HG02852 (cell line): ENCODE data around the gene CRY2.

ENCODE experiments used
- ATAC-seq: cut with Tn5 transposase; IDR thresholded peaks from one replicate; pipeline ENCODE4 v1.9.1; 2021; ENCODE audit warnings: mild to moderate bottlenecking, moderate library complexity; ENCODE audit not compliant: unreplicated experiment

Gene CRY2

DNA sequence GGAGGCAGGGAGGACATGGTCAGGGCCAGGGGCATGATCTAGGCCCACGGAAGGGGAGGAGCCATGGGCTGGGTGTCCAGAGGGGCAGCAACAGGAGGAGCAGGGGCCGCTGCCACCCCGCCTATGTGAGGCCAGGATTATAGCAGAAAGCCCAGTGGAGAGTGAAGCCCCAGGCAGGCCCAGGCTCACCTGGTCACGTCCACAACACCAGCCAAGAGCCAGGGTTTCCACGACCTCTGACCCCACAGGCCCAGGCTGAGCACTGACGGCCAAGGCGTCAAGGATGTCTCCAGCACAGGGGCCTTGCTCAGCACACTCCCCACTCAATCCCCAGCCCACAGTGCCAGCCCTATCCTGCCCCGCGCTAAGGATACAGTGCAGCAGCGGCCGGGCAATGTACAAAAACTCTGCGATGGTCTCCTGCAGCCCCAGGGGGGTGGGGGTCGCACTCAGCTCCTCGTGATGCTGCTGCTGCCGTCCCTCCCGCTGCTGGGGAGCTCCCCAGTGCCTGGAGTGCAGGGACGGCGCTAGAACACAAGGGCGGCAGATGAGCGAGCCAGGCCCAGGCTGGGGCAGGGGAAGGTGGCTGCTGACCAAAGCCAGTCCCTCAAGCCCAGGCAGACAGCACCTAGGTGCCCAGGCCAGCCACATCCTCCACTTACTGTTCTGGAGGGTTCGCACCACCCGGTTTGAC, 66.8 kb downstream of the CRY2 start:
- no peak for ATAC-seq

DNA sequence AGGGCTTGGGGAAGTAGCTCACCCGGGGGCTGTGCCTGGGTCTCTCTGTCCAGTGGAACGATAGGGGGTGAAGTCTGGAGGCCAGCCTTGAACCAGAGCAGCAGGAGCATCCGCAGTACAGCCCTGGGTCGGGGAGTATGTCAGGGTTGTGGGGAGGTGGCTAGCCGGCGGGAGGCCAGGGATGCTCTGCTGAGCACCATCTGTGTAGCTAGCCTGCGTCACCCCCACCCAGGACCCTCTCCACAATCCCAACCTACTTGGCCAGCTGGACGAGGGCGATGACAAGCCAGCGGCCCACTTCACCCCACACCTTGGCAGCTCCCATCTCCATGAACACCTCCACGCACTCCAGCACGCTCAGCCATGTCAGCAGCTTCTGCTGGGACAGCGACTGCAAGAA, 68.2 kb downstream of the CRY2 start:
- ATAC-seq = no peak

DNA sequence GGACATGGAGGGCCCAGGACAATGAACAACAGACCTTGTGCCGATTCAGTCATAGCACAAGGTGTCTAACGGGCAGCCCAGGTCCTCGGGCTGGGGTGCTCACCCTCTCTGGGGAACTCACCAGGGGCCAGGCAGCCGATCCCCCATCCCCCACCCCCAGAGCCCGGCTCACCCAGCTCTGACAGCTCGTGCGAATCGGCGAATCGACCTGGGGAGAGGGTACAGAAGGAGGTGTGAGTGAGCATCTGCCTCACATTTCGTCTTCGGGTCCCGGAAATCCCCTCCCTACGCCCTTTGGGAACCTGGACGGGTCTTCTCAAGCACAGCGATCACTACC, 70.0 kb downstream of the CRY2 start:
- peak; percentile 2 for ATAC-seq

DNA sequence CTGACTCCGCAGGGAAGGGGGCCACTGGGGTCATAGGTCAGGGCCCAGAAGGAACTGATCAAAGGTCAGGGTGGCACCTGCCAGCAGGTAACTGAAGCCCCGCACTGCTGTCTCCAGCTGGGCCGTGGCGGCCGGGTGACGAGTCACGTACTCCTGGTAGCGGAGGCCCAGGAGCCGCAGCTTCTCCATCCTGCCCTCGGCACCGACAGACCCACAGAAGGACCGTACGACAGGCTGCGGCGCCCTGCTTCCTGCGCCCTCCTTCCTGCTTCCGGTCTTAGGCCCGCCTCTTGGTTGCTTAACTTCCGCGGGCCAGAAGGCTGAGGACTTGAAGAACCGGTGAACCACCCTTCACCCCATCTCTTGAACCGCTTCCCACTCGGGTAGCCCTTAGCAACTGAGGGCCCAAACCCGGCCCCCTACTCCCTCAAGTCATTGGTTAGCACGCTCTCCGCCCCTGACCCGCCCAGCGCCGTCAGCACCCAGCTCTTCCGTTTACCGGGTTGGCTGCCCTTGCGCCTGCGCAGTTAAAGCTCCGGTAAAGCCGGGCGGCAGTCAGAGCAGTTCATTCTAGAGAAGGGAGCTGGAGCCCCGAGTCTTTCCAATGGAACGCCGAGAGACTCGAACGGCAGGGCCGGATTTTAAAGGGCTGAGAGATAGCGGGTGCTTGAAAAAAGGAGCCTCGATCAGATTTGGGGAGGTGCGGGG, 70.5 kb downstream of the CRY2 start, which contains the start of gene PEX16:
Gene PEX16, minus strand, starts transcription at position 255 of the 708 bp plus-strand sequence. Its CDS starts 66 bp downstream, at position 189.
- ATAC-seq = peak; percentile 89

DNA sequence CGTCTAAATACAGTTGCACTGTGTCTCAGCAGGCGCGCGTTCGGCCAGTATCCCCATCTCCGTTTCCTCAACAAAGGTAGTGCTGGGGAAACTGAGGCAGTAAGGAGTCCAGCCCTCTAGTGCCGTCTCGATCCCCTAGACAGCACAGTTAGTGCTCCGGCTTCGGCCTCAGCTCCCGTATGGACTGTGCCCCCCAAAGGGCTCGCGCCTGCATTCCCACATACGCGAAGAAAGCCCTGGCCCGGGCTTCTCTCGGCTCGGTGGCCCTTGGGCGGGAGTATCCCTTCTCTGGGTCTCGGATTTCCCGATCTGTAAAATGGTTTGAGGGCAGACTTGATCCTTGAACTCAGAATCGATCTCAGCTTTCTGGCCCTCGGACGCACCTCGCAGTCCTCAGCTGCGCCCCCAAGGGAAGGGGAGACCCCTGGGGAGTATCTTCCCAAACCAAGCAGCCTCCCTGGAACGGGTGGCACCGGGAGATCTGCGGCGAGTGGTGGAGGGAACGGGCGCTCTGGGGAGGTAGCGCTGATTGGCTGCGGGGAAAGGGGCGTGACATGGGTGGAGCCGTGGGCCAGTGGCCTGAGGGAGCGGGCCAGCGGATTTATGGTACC, 71.2 kb downstream of the CRY2 start:
- ATAC-seq = peak; percentile 35

DNA sequence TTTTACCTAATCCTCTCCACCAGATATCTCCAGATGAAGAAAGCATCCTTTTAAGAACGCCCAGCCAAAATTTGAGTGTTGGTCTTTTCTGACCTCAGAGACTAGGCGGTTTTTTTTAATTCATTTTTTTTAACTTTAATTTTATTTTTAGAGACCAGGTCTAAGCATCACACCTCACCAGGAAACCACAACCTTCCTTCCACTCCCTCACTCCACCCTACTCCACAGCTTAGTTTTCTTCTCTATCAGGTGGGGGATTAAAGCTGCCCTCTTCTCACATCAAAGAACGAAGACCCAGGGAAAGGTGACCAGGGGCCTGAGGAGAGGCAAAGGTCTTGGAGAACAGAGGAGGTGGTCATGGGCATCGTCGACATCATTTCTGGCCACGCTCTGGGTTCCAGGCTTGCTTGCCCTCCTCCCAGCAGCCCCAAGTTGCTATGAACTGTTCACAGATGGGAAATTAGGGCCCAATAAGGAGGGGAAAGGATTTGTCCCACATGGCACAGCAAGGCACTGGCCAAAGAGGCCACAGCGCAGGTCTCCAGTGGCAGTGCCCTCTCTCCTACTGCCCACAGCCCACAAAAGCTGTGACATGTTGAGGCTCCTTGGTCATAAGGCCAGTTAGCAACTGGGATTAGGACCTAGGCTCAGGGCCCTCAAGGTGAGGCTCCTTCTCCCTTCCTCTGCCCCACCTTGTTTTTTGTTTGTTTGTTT, 71.8 kb downstream of the CRY2 start:
- no peak for ATAC-seq

DNA sequence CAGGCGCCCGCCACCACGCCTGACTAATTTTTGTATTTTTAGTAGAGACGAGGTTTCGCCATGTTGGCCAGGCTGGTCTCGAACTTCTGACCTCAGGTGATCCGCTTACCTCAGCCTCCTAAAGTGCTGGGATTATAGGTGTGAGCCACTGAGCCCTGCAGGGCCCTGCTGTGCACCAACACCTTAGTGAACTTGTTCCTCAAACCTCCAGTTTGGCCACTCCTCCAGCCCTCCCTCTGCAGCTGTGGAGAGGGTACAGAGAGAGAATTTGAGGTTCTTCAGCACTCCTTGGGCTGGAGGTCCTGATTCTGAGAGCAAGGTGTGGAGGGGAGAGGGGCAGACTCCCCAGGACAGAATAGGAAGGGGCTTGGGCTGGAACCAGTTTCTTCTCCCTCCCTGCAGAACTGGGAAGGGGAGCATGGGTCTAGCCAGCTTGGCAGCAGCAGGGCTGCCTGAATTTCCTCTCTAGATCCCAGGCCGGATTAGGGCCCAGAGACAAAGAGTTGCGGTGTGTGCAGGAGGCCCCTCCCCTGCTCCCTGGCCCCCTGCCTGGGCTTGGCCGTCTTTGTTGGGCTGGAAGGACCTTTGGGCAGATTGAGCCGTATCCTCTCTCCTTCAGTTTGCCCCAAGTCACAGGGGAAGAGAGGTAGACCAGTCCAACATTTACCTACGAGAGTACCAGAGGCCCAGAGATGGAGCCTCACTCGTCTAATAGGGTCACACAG, 72.7 kb downstream of the CRY2 start:
- ATAC-seq = no peak

DNA sequence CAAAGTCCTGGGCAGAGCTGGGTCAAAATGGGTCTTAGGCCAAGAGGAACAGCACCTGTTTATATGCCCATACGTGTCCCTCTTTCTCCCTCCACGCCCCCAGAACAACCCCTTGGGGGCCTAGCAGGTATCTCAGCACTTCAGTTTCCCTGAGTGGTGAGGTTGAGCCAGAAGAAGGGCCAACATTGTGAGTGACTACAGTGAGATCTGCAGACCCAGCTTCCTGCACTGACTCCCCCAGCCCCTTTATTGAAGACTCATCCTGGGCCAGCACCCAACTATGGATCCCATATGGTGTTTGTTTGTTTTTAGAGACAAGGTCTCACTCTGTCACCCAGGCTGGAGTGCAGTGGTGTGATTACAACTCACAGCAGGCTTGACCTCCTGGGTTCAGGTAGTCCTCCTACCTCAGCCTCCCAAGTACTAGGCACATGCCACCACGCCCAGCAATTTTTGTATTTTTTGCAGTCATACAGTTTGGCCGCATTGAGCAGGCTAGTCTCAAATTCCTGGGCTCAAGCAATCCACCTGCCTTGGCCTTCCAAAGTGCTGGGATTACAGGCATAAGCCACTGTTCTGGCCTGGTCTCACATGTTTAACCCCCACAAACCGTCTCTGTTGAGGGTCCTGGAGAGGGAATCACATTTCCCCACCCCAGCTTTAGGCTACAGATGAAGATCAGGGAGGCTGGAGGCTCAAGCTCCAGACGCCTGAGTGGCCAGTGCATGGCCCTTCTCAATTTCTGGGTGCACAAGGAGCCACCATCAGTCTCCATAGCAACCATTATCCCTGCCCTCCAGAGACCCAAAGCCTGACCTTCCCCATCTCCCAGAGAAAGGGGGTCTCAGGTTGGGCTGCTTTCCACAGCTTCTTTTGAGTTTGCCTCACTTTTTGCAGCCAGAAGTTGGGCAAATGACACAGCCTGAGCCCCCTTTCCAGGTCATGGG, 73.5 kb downstream of the CRY2 start:
- ATAC-seq = no peak

DNA sequence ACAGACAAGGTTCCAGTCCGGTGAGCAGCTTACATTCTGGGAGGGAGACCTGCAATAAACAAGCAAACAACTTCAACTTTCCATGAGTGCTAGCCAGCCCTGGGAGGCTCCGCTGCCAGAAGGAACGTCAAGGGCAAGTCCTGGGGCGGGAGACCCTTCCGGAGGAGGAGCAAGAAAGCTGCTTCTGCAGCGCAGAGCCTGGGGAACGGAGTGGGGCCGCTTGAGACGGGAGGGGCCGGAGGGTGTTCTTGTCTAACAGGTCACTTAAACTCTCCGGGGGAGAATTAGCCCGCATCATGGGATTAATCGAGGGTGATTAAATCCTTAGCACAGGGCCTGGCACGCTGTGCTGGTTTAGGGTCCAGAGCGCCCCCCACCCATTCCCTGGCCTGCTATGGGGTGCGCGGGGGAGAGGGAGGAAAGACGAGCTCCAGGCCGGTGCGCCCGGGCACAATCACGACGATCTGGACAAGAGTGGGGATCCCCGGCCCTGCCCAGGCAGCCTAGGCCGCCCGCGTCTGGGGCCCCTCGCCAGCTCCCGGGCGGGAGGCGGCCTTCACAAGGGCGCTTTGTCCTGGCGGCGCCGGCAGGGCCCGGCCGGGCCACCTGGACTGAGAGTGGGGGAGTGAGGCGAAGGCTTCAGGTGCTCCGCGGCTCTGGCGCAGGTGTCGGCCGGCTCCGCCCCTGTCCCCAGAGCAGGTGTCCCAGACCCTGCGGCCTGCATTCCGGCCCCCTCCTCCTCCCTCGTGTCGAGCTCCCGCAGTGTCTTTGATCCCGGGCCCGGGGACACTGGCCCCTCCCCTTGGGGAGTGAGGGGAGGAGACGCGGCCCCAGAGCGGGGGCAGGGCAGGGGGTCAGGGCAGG, 74.5 kb downstream of the CRY2 start:
- ATAC-seq = no peak

DNA sequence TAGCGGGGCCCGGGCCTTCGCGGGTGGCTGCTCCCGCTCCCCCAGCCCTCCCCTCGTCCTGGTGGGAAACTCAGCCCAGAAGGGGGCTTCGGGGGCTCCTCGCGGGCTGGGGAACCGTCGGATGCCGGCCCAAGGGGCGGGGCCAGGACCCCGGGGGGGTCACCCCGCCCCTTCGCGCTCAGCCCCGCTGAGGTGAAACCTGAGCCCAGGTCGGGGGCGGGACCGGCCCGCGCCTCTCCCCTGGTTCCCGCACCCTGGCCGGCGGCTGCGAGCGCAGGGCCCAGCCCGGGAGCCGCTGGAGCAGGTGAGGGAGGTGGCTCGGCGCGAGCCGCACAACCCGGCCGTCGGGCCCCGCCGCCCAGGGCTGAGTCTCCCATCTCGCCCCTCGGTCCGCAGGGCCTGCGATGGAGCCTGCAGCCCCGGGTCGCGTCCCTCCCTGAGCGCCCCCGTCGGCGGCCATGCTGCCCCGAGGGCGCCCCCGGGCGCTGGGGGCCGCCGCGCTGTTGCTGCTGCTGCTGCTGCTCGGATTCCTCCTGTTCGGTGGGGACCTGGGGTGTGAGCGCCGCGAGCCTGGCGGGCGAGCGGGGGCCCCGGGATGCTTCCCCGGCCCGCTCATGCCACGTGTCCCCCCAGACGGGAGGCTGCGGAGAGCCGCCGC, 75.3 kb downstream of the CRY2 start, which contains the start of gene LARGE2:
Gene LARGE2, plus strand, starts transcription at position 232 of the 658 bp plus-strand sequence. Its CDS starts 227 bp downstream, at position 459.
- no peak for ATAC-seq

DNA sequence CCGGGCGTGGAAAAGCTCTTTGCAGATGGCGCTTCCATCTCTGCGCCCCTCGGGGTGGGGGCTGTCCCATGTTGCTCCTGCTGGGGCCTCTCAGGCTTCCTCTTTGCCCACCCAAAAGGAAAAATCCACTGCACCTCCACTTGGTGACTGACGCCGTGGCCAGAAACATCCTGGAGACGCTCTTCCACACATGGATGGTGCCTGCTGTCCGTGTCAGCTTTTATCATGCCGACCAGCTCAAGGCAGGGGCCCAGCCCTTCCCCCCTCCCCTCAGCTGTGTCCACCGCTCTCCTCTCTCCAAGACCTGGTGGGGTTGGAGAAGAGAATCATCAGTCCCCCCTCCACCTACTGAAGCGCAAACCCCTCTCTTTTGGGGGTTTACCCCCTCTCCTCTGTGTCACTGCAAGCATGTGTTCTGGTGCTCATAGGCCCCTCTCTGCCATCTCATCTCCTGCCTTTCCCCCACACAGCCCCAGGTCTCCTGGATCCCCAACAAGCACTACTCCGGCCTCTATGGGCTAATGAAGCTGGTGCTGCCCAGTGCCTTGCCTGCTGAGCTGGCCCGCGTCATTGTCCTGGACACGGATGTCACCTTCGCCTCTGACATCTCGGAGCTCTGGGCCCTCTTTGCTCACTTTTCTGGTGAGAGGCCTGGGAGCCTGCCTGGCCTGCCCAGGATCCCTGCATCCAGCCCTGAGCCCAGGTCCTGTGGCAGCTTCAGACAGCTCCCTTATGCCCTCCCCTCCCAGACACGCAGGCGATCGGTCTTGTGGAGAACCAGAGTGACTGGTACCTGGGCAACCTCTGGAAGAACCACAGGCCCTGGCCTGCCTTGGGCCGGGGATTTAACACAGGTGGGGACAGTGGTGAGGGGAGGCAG, 77.0 kb downstream of the CRY2 start:
- ATAC-seq = no peak

DNA sequence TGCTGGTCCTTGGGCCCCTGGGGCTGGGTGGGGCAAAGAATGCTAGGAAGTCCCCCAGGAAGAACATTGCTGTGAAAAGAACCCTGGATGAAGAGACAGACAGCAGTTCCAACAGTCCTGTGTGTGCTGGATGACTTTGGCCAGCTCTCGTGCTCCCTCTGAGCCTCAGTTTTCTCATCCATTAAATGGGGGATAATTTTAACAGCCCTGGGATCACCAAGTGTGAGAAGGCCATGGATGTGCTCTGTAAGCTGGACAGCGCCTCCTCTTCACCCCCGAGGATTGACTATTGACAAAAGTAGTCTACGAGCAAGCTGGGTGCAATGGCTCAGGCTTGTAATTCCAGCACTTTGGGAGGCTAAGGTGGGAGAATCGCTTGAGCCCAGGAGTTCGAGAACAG, 77.7 kb downstream of the CRY2 start:
- ATAC-seq = no peak

DNA sequence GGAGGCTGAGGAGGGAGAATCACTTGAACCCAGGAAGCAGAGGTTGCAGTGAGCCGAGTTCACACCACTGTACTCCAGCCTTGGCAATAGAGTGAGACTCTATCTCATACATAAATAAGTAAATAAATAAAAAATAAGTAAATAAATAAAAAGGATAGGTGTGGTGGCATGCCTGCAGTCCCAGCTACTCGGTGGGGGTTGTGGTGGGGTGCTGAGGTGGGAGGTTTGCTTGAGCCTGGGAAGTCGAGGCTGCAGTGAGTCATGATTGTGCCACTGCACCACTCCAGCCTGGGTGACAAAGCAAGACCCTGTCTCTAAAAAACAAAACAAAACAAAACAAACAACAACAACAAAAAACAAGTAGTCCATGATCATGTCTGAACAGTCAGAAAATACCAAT, 78.3 kb downstream of the CRY2 start:
- no peak for ATAC-seq

DNA sequence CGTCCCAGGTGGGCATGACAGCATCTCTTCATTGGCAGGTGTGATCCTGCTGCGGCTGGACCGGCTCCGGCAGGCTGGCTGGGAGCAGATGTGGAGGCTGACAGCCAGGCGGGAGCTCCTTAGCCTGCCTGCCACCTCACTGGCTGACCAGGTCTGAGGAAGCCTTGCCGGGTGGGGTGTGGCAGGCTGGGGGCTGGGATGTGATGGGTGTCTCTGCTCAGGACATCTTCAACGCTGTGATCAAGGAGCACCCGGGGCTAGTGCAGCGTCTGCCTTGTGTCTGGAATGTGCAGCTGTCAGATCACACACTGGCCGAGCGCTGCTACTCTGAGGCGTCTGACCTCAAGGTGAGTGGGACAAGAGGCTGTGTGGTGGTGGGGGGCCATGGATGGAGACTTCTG, 78.7 kb downstream of the CRY2 start:
- no peak for ATAC-seq

DNA sequence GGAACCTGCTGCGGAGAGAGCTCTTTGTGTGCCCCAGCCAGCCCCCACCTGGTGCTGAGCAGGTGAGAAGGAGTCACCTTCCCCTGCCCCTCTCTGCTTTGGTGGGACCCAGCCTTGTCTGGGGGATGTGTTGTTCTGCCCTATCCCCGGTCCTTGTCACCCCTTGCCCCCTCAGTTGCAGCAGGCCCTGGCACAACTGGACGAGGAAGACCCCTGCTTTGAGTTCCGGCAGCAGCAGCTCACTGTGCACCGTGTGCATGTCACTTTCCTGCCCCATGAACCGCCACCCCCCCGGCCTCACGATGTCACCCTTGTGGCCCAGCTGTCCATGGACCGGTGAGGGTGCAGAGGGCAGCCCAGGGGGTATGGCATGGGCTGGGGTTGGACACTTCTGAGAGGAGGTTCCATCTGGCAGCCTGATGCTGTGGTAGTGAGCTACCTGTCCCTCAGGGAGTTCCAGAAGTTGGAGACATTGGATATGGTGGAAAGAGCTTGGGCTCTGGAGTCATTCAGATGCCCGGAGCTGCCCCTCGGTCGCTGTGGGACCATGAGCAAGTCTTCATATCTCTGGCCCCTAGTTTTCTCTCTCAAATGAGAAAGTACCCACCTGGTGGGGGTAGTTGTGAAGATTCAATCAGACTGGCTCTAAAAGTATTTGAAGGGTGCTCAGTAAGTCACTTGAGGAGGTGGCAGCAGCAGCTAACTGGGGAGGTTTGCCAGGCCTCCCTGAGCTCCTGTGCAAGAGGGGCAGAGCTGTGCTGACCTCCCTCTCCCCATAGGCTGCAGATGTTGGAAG, 79.5 kb downstream of the CRY2 start:
- ATAC-seq = no peak

DNA sequence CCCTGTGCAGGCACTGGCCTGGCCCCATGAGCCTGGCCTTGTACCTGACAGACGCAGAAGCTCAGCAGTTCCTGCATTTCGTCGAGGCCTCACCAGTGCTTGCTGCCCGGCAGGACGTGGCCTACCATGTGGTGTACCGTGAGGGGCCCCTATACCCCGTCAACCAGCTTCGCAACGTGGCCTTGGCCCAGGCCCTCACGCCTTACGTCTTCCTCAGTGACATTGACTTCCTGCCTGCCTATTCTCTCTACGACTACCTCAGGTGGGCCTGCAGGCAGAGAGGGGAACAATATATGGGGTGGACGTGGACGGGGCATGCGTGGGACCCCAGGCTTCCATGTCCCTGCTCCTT, 80.0 kb downstream of the CRY2 start:
- no peak for ATAC-seq
